Measurements from ENCODE around the gene TRIM69.

The TRIM69 gene

GRCh38 chr15:44779761-44780160, 43.4 kb downstream of the TRIM69 start:
- TF ChIP-seq SIN3A (IDR thresholded peaks at IDR 0.05; ENCODE audit: borderline replicate concordance, insufficient read depth, low read length) (no peak), TAF1 (IDR thresholded peaks at IDR 0.05; ENCODE audit: borderline replicate concordance, insufficient read depth, low read length) (no peak), REST (IDR thresholded peaks at IDR 0.05; ENCODE audit: insufficient read depth in 1 of 2, low read depth in 2 of 2, low read length in 2 of 2) (no peak), POLR2AphosphoS5 (IDR thresholded peaks at IDR 0.05; ENCODE audit: low read depth, low read length) (no peak), FOXP2 (optimal IDR thresholded peaks at IDR 0.05; ENCODE audit: borderline replicate concordance, extremely low read depth, extremely low read length, insufficient read depth) (no peak)

- TF ChIP-seq TAF1 (IDR thresholded peaks at IDR 0.05; ENCODE audit: borderline replicate concordance, insufficient read depth, low read length) = no peak
- no peak for TF ChIP-seq POLR2AphosphoS5 (IDR thresholded peaks at IDR 0.05; ENCODE audit: low read depth, low read length)
- no peak for TF ChIP-seq REST (IDR thresholded peaks at IDR 0.05; ENCODE audit: insufficient read depth in 1 of 2, low read depth in 2 of 2, low read length in 2 of 2)
- TF ChIP-seq FOXP2 (optimal IDR thresholded peaks at IDR 0.05; ENCODE audit: borderline replicate concordance, extremely low read depth, extremely low read length, insufficient read depth) = no peak
- no peak for TF ChIP-seq SIN3A (IDR thresholded peaks at IDR 0.05; ENCODE audit: borderline replicate concordance, insufficient read depth, low read length)
These were observed 44.3 kb downstream of the TRIM69 start for GRCh38 chr15:44780608-44781007.

GRCh38 chr15:44781128-44781810, 44.9 kb downstream of the TRIM69 start:
- no peak for TF ChIP-seq SIN3A (IDR thresholded peaks at IDR 0.05; ENCODE audit: borderline replicate concordance, insufficient read depth, low read length)
- no peak for TF ChIP-seq POLR2AphosphoS5 (IDR thresholded peaks at IDR 0.05; ENCODE audit: low read depth, low read length)
- no peak for TF ChIP-seq FOXP2 (optimal IDR thresholded peaks at IDR 0.05; ENCODE audit: borderline replicate concordance, extremely low read depth, extremely low read length, insufficient read depth)
- no peak for TF ChIP-seq TAF1 (IDR thresholded peaks at IDR 0.05; ENCODE audit: borderline replicate concordance, insufficient read depth, low read length)
- no peak for TF ChIP-seq REST (IDR thresholded peaks at IDR 0.05; ENCODE audit: insufficient read depth in 1 of 2, low read depth in 2 of 2, low read length in 2 of 2)

GRCh38 chr15:44782516-44782915, 46.2 kb downstream of the TRIM69 start:
- TF ChIP-seq FOXP2 (optimal IDR thresholded peaks at IDR 0.05; ENCODE audit: borderline replicate concordance, extremely low read depth, extremely low read length, insufficient read depth) = no peak
- TF ChIP-seq POLR2AphosphoS5 (IDR thresholded peaks at IDR 0.05; ENCODE audit: low read depth, low read length) = no peak
- no peak for TF ChIP-seq SIN3A (IDR thresholded peaks at IDR 0.05; ENCODE audit: borderline replicate concordance, insufficient read depth, low read length)
- no peak for TF ChIP-seq TAF1 (IDR thresholded peaks at IDR 0.05; ENCODE audit: borderline replicate concordance, insufficient read depth, low read length)
- no peak for TF ChIP-seq REST (IDR thresholded peaks at IDR 0.05; ENCODE audit: insufficient read depth in 1 of 2, low read depth in 2 of 2, low read length in 2 of 2)

All from PFSK-1 (cell line).